Activated T-cell treated with anti-CD3 and anti-CD28 coated beads, Interleukin-2, amount 50 U/mL, for 48 hours (primary cell): Measurements from ENCODE around the gene DPAGT1.

Experiments used
- DNase-seq, 2 experiments: peaks; one replicate each; pipeline ENCODE4 v3.0.0-alpha.2; 2020

The DPAGT1 gene

GRCh38 chr11:119057000-119057769, 44.5 kb downstream of the DPAGT1 start, which contains the start of gene HYOU1:
HYOU1 (minus strand) TSS chr11:119057205; CDS start chr11:119056160, 1,045 bp downstream.
- DNase-seq: peak; percentile 98 to 99

- DNase-seq: peak in 1 of 2 experiments; percentile 56
Observed at GRCh38 chr11:119056421-119056999, 45.1 kb downstream of the DPAGT1 start.

GRCh38 chr11:119055901-119056300, 45.8 kb downstream of the DPAGT1 start:
- DNase-seq: peak; percentile 44 to 49

- DNase-seq: no peak
Observed at GRCh38 chr11:119054418-119054817, 47.2 kb downstream of the DPAGT1 start.

- no peak for DNase-seq
Observed at GRCh38 chr11:119052163-119052814, 49.4 kb downstream of the DPAGT1 start.

GRCh38 chr11:119051440-119052162, 50.1 kb downstream of the DPAGT1 start:
- DNase-seq: no peak

GRCh38 chr11:119049081-119049480, 52.6 kb downstream of the DPAGT1 start:
- DNase-seq: no peak

- no peak for DNase-seq
Observed at GRCh38 chr11:119048644-119049043, 53.0 kb downstream of the DPAGT1 start.

- DNase-seq: no peak
Observed at GRCh38 chr11:119047205-119047604, 54.4 kb downstream of the DPAGT1 start.
